Stimulated activated naive B cell treated with anti-CD40 and anti-IgM and Interleukin-4, amounts not matched to agents 10 μg/mL and 1 μg/mL and 100 μg/mL, for 72 hours (primary cell): ENCODE results near the gene MAN2A1.
"Not testable (repeated sequence)": the region's sequence is repeated elsewhere in the genome, so short reads cannot be mapped to it uniquely, and the experiment has no call there.

ENCODE experiments used
- ATAC-seq, 2 donors: fragments of 150-1000 bp; cut with Tn5 transposase; replicated peaks; 2 replicates each; pipeline ENCODE4 v1.10.0; 2021; ENCODE audit warnings: moderate library complexity in 1 of 2
- DNase-seq: peaks from one replicate; pipeline ENCODE4 v3.0.0; 2021
- H3K27ac Mint-ChIP-seq: one replicate; pipeline ENCODE4 v1.8.0; 2022; ENCODE audit warnings: mild to moderate bottlenecking, mixed read lengths
- H3K27me3 Mint-ChIP-seq, 2 donors: one replicate each; pipeline ENCODE4 v1.8.0; 2022; ENCODE audit warnings: mixed read lengths in 2 of 2
- H3K36me3 Mint-ChIP-seq, 2 donors: one replicate each; pipeline ENCODE4 v1.8.0; 2022; ENCODE audit warnings: mixed read lengths in 2 of 2, mild to moderate bottlenecking in 1 of 2
- H3K4me1 Mint-ChIP-seq, 2 donors: one replicate each; pipeline ENCODE4 v1.8.0; 2022; ENCODE audit warnings: mixed read lengths in 2 of 2, mild to moderate bottlenecking in 1 of 2
- H3K4me3 Mint-ChIP-seq, 2 donors: one replicate each; pipeline ENCODE4 v1.8.0; 2022; ENCODE audit warnings: mild to moderate bottlenecking in 2 of 2, mixed read lengths in 2 of 2, moderate library complexity in 1 of 2
- H3K9me3 Mint-ChIP-seq, 2 donors: one replicate each; pipeline ENCODE4 v1.8.0; 2022; ENCODE audit warnings: mixed read lengths in 2 of 2, mild to moderate bottlenecking in 1 of 2

The MAN2A1 gene

DNA sequence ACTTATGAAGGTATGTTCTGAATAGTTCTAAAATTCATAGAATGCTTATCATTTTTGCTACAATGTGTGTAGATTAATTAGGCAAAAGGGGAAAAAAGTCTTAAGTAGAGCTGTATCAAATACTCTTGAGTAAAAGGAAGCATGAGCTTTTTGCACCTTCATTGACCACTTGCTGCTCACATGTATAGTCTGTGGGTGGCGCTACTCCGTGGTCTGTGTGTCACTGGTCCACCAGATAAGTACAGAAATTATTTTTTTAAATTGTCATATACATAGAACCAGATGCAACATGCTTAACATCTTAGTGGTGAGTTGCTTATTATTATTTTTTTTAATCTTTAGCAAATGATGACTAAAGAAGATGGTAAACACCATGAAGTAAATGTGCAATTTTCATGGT is 130.2 kb downstream of the MAN2A1 start:
- H3K36me3 Mint-ChIP-seq = peaks cover 20 to 40% of the 10 kb centered on the region in 2 donors
- no peaks in the 10 kb centered on the region for H3K9me3 Mint-ChIP-seq
- ATAC-seq (no peak), DNase-seq (no peak)
- no peak overlapping the region for H3K27ac Mint-ChIP-seq
- H3K4me1 Mint-ChIP-seq = no peaks in the 10 kb centered on the region
- H3K27me3 Mint-ChIP-seq = no peaks in the 10 kb centered on the region
- H3K4me3 Mint-ChIP-seq = no peak overlapping the region

DNA sequence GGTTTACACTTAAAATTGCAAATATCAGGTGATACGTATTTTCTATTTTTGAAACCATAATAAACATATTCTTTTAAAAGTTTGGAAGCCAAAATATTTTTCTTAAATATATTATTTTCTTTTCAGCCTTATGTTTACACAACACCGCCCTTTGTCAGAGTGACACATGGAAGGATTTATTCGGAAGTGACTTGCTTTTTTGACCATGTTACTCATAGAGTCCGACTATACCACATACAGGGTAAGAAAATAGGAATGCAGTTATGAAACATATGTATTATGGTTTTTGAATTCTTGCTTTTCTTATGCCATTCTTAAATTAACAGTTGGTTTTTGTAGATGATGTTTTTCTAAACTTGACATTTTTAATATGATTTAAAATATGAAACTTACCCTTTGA is 133.9 kb downstream of the MAN2A1 start:
- peaks cover 0 to 1% of the 10 kb centered on the region in 2 donors for H3K4me1 Mint-ChIP-seq
- H3K36me3 Mint-ChIP-seq = peaks cover 34 to 50% of the 10 kb centered on the region in 2 donors
- H3K27me3 Mint-ChIP-seq = no peaks in the 10 kb centered on the region
- H3K27ac Mint-ChIP-seq = no peak overlapping the region
- no peak overlapping the region for H3K4me3 Mint-ChIP-seq
- H3K9me3 Mint-ChIP-seq = no peaks in the 10 kb centered on the region
- no peak for ATAC-seq
- no peak for DNase-seq

DNA sequence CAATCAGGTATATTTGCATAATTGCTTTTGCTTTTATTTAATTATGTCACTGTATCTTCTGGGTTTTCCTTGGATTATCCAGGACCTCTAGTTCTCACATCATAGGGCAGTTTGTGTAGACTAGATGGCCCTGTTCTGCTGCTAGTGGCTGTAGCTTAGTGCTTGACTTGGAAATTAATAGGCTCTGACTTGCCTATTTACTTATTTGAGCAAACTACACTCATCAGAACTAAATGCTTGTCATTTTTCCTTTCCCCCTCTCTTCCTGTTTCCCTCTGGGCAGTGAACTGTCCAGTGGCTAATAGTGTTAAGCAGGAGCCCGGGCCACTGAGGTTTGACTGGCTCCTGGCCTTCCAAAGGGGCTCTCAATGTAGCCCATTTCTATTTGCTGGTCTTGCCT is 135.7 kb downstream of the MAN2A1 start:
- peaks cover 41 to 50% of the 10 kb centered on the region in 2 donors for H3K36me3 Mint-ChIP-seq

GRCh38 chr5:109826426-109826825 is 136.7 kb downstream of the MAN2A1 start:
- H3K27ac Mint-ChIP-seq = no peak overlapping the region
- no peak overlapping the region for H3K4me3 Mint-ChIP-seq
- H3K36me3 Mint-ChIP-seq = peaks cover 41 to 52% of the 10 kb centered on the region in 2 donors
- DNase-seq = no peak
- no peak for ATAC-seq
- H3K27me3 Mint-ChIP-seq = no peaks in the 10 kb centered on the region
- H3K4me1 Mint-ChIP-seq = peaks cover 0 to 3% of the 10 kb centered on the region in 2 donors
- peaks cover 2 to 4% of the 10 kb centered on the region in 2 donors for H3K9me3 Mint-ChIP-seq

More for the DNA sequence above, 135.7 kb downstream of the MAN2A1 start:
- no peak for ATAC-seq
- peaks cover 0 to 1% of the 10 kb centered on the region in 2 donors for H3K4me1 Mint-ChIP-seq
- no peak overlapping the region for H3K4me3 Mint-ChIP-seq
- no peaks in the 10 kb centered on the region for H3K9me3 Mint-ChIP-seq
- no peak overlapping the region for H3K27ac Mint-ChIP-seq
- DNase-seq = no peak
- H3K27me3 Mint-ChIP-seq = no peaks in the 10 kb centered on the region

DNA sequence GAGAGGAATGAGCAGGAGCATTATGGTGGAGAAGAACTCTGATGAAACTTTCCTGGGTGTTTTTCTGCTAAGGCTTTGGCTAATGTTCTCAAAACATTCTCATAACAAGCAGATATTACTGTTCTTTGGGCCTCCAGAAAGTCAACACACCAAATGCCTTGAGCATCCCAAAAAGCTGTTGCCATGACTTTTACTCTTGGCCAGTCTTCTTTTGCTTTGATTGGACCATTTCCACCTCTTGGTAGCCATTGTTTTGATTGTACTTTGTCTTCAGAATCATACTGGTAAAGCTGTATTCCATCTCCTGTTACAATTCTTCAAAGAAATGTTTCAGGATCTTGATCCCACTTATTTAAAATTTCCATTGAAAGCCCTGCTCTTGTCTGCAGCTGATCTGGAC is 139.6 kb downstream of the MAN2A1 start:
- Mint-ChIP-seq H3K27ac (no peak overlapping the region), H3K4me1 (peaks cover 0 to 3% of the 10 kb centered on the region in 2 donors), H3K9me3 (peaks cover 2 to 4% of the 10 kb centered on the region in 2 donors), H3K36me3 (peaks cover 49 to 60% of the 10 kb centered on the region in 2 donors), H3K4me3 (no peak overlapping the region), H3K27me3 (no peaks in the 10 kb centered on the region)
- ATAC-seq (no peak), DNase-seq (no peak)

GRCh38 chr5:109830955-109831502 is 141.3 kb downstream of the MAN2A1 start:
- Mint-ChIP-seq H3K4me3 (no peak overlapping the region), H3K27ac (no peak overlapping the region), H3K9me3 (peaks cover 2 to 7% of the 10 kb centered on the region in 2 donors), H3K27me3 (no peaks in the 10 kb centered on the region), H3K4me1 (peaks cover 0 to 2% of the 10 kb centered on the region in 2 donors), H3K36me3 (peaks cover 44 to 55% of the 10 kb centered on the region in 2 donors)
- ATAC-seq (no peak), DNase-seq (no peak)

DNA sequence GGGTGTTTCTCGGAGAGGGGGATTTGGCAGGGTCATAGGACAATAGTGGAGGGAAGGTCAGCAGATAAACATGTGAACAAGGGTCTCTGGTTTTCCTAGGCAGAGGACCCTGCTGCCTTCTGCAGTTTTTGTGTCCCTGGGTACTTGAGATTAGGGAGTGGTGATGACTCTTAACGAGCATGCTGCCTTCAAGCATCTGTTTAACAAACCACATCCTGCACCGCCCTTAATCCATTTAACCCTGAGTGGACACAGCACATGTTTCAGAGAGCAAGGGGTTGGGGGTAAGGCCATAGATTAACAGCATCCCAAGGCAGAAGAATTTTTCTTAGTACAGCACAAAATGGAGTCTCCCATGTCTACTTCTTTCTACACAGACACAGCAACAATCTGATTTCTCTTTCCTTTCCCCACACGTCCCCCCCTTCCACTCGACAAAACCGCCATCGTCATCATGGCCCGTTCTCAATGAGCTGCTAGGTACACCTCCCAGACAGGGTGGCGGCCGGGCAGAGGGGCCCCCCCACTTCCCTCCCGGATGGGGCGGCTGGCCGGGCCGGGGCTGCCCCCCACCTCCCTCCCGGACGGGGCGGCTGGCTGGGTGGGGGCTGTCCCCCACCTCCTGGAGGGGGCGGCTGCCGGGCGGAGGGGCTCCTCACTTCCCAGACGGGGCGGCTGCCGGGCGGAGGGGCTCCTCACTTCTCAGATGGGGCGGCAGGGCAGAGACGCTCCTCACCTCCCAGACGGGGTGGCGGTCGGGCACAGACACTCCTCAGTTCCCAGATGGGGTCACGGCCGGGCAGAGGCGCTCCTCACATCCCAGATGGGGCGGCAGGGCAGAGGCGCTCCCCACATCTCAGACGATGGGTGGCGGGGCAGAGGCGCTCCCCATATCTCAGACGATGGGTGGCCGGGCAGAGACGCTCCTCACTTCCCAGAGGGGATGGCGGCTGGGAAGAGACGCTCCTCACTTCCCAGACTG is 142.8 kb downstream of the MAN2A1 start:
- H3K36me3 Mint-ChIP-seq = peaks cover 38 to 55% of the 10 kb centered on the region in 2 donors
- not testable (repeated sequence) for H3K4me1 Mint-ChIP-seq, H3K27ac Mint-ChIP-seq, DNase-seq, H3K4me3 Mint-ChIP-seq, H3K27me3 Mint-ChIP-seq, ATAC-seq, H3K9me3 Mint-ChIP-seq

DNA sequence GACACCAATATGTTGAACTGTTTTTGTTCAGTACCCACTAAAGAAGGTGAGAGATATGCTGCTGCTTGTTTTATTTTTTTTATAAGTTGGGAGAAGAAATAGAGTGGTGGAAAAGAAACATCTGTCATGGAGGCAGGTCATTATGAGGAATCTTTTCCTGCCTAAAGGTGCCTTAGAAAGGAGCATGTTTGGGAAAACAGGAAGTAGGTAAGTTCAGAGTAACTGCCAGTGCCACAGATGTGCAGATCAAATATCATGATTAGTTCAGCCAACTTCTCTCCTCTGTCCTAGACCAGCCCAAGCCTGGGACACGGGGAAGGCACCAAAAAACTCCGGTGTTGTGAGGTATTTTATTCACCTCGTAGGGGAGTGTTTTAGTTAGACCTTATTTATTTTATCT is 144.2 kb downstream of the MAN2A1 start:
- H3K9me3 Mint-ChIP-seq = peaks cover 2 to 7% of the 10 kb centered on the region in 2 donors
- H3K4me3 Mint-ChIP-seq = no peak overlapping the region
- DNase-seq (no peak), ATAC-seq (no peak)
- peak overlapping the region; percentile 74 for H3K27ac Mint-ChIP-seq
- peaks cover 37 to 52% of the 10 kb centered on the region in 2 donors for H3K36me3 Mint-ChIP-seq
- peaks cover 0 to 2% of the 10 kb centered on the region in 2 donors for H3K4me1 Mint-ChIP-seq
- no peaks in the 10 kb centered on the region for H3K27me3 Mint-ChIP-seq

DNA sequence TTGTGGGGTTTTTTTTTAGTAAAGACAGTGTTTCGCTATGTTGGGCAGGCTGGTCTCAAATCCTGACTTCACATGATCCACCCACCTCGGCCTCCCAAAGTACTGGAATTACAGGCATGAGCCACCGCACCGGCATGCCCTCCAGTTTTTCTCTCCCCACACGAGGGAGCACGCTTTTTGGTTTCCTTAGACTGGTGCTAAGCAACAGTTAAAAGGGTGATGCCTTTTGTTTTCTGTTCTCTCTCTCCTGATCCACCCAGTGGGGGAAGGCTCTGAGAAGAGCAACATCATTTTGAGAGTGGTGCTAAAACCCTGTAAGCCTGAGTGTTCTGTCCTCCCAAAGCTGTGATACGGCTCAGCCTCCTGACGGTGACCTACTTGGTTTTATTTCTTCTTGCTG is 146.6 kb downstream of the MAN2A1 start:
- no peaks in the 10 kb centered on the region for H3K27me3 Mint-ChIP-seq
- no peak overlapping the region for H3K27ac Mint-ChIP-seq
- H3K4me3 Mint-ChIP-seq = no peak overlapping the region
- ATAC-seq (no peak), DNase-seq (no peak)
- peaks cover 0 to 3% of the 10 kb centered on the region in 2 donors for H3K9me3 Mint-ChIP-seq
- peaks cover 34 to 54% of the 10 kb centered on the region in 2 donors for H3K36me3 Mint-ChIP-seq
- no peaks in the 10 kb centered on the region for H3K4me1 Mint-ChIP-seq

DNA sequence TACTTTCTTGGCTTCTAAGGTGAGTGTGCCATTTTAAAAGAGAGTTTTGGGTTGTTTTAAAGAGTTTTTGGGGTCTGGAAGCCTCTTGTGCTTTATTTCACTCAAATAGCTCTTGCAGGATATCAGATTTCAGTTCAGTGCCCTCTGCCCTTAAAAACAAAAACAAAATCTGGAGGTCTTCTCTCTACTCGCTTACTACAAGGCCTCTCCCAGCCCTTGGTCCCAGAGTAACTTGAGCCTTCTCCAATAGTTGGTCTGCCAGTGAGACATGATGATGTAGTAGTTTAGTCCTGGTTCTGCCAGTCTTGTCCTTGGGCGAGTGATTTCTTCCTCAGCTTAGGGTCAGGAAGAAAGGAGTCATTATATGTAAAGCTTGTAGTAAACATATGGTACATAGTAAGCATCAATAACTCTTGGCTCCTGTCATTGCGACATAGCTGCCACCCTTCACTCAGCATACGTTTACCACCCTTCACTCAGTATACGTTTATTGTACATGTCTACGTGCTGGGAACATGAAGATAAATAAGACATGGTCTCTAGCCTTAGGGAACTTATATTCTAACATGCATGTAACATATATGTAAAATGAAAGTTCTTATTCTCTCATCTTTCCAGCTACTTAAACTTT is 147.6 kb downstream of the MAN2A1 start:
- Mint-ChIP-seq H3K4me3 (no peak overlapping the region), H3K36me3 (peaks cover 33 to 57% of the 10 kb centered on the region in 2 donors), H3K9me3 (peaks cover 0 to 3% of the 10 kb centered on the region in 2 donors), H3K4me1 (no peaks in the 10 kb centered on the region), H3K27me3 (no peaks in the 10 kb centered on the region), H3K27ac (no peak overlapping the region)
- no peak for ATAC-seq
- DNase-seq = no peak

- H3K4me3 Mint-ChIP-seq = no peak overlapping the region
- H3K27ac Mint-ChIP-seq = no peak overlapping the region
- peaks cover 0 to 3% of the 10 kb centered on the region in 2 donors for H3K9me3 Mint-ChIP-seq
- ATAC-seq = no peak
- no peaks in the 10 kb centered on the region for H3K27me3 Mint-ChIP-seq
- H3K4me1 Mint-ChIP-seq = no peaks in the 10 kb centered on the region
- DNase-seq = no peak
- H3K36me3 Mint-ChIP-seq = peaks cover 35 to 57% of the 10 kb centered on the region in 2 donors
These were observed 148.4 kb downstream of the MAN2A1 start for GRCh38 chr5:109838157-109838556.

- Mint-ChIP-seq H3K27me3 (no peaks in the 10 kb centered on the region), H3K27ac (no peak overlapping the region), H3K36me3 (peaks cover 46 to 71% of the 10 kb centered on the region in 2 donors), H3K4me3 (no peak overlapping the region), H3K9me3 (no peaks in the 10 kb centered on the region), H3K4me1 (no peaks in the 10 kb centered on the region)
- DNase-seq (no peak), ATAC-seq (no peak)
These were observed 154.4 kb downstream of the MAN2A1 start for GRCh38 chr5:109844148-109844547.

- no peak for DNase-seq
- H3K9me3 Mint-ChIP-seq = no peaks in the 10 kb centered on the region
- no peak overlapping the region for H3K4me3 Mint-ChIP-seq
- H3K27ac Mint-ChIP-seq = no peak overlapping the region
- no peak for ATAC-seq
- no peaks in the 10 kb centered on the region for H3K4me1 Mint-ChIP-seq
- no peaks in the 10 kb centered on the region for H3K27me3 Mint-ChIP-seq
- peaks cover 51 to 75% of the 10 kb centered on the region in 2 donors for H3K36me3 Mint-ChIP-seq
These were observed 155.0 kb downstream of the MAN2A1 start for GRCh38 chr5:109844695-109845094.

DNA sequence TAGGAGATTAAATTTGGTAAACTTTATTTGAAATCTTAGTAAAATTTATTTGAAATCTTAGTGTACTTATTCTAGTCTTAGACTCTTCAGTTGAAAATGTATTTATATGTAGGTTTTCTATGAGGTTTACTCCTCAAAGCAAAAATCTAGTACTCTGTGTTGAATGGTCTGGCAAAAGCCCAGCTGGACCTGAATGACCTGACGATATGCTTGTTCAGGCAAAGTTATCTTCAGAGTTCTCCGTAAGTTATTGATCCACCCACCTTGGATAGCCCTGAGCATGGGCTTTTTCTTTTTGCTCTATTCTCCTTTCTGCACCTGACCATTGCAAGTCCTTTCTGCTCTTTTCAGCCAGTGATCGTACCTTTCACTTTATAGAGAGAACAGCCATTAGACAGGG is 158.4 kb downstream of the MAN2A1 start:
- DNase-seq (no peak), ATAC-seq (no peak)
- no peaks in the 10 kb centered on the region for H3K27me3 Mint-ChIP-seq
- peaks cover 44 to 67% of the 10 kb centered on the region in 2 donors for H3K36me3 Mint-ChIP-seq
- peaks cover 0 to 3% of the 10 kb centered on the region in 2 donors for H3K4me1 Mint-ChIP-seq
- H3K27ac Mint-ChIP-seq = no peak overlapping the region
- no peaks in the 10 kb centered on the region for H3K9me3 Mint-ChIP-seq
- H3K4me3 Mint-ChIP-seq = no peak overlapping the region
